Upper lobe of left lung (tissue), 6 donors: ENCODE results near the gene MUC2. TPM values are rescaled to one million over a fixed set of nuclear protein-coding genes. Genes with fewer than 3 reads are reported as not detected.
A peak's percentile ranks its signal among the peaks of the same experiment; 100 is the strongest.

Experiments used
- ATAC-seq, 2 donors: fragments of 200-7000 bp; cut with Tn5 transposase; one replicate each; pipeline ENCODE4 v1.9.1; 2022; ENCODE audit warnings: mild to moderate bottlenecking in 2 of 2, moderate library complexity in 2 of 2; ENCODE audit not compliant: low FRiP score in 2 of 2
- DNase-seq, 2 donors: peaks; one replicate each; pipeline ENCODE4 v3.0.0-alpha.2; 2019 to 2020
- H3K27ac ChIP-seq, 4 donors: fragments of 200-600 bp; sonication (generic); one replicate each; pipeline ENCODE4 v1.5.1; 2016 to 2019
- H3K27me3 ChIP-seq, 4 donors: fragments of 200-600 bp; sonication (generic); one replicate each; pipeline ENCODE4 v1.5.1; 2017 to 2019
- H3K36me3 ChIP-seq, 4 donors: fragments of 200-600 bp; sonication (generic); one replicate each; pipeline ENCODE4 v1.5.1; 2016 to 2019
- H3K4me1 ChIP-seq, 4 donors: fragments of 200-600 bp; sonication (generic); one replicate each; pipeline ENCODE4 v1.5.1; 2018 to 2019
- H3K4me3 ChIP-seq, 4 donors: fragments of 200-600 bp; sonication (generic); one replicate each; pipeline ENCODE4 v1.5.1; 2017 to 2019; ENCODE audit warnings: mild to moderate bottlenecking in 2 of 4, moderate library complexity in 1 of 4
- H3K9me3 ChIP-seq, 4 donors: fragments of 200-600 bp; sonication (generic); one replicate each; pipeline ENCODE4 v1.5.1; 2018 to 2019
- CTCF ChIP-seq, 6 experiments: fragments of 450-650 bp in 4 of 6; fragments of 200-600 bp in 2 of 6; sonication (generic) in 2 of 6; IDR thresholded peaks; one replicate each; pipeline ENCODE4 v1.5.1; 2016 to 2019; ENCODE audit warnings: antibody characterized with exemption in 6 of 6
- EP300 ChIP-seq, 4 donors: sonication (generic); formaldehyde crosslinking; IDR thresholded peaks; one replicate each; pipeline ENCODE4 v1.5.1; 2017; ENCODE audit warnings: antibody characterized with exemption in 4 of 4, control low read depth in 2 of 4
- POLR2A ChIP-seq, 4 donors: fragments of 450-650 bp; IDR thresholded peaks; one replicate each; pipeline ENCODE4 v1.5.1; 2016 to 2017; ENCODE audit warnings: antibody characterized with exemption in 4 of 4, mild to moderate bottlenecking in 2 of 4
- POLR2AphosphoS5 ChIP-seq, 2 donors: sonication (generic); formaldehyde crosslinking; IDR thresholded peaks; one replicate each; pipeline ENCODE4 v1.5.1; 2017; ENCODE audit warnings: antibody characterized with exemption in 2 of 2
- WGBS, 2 donors: methylation state at CpG; one replicate each; pipeline ENCODE4 v1.1.5; 2017 to 2018; 5-methylcytosine and 5-hydroxymethylcytosine counted together
- total RNA-seq, 6 donors: library from RNA; depleted of rRNA in 4 of 6; stranded (reverse); fragments of >200 nt in 4 of 6; gene quantifications; one replicate each; pipeline versions ENCODE4 v1.1.0 to v1.2.1, GENCODE V29; 2016 to 2021
- donor health status: DM: no; HTN: no; CAD: no; lungs with moderate emphysema.
- donor health status: DM: no; HTN: yes; CAD: no; lungs with severe emphysema.

MUC2 gene
- total RNA-seq, 6 donors from 2014 or later = 0.11 to 0.84 TPM; not detected in 4

DNA sequence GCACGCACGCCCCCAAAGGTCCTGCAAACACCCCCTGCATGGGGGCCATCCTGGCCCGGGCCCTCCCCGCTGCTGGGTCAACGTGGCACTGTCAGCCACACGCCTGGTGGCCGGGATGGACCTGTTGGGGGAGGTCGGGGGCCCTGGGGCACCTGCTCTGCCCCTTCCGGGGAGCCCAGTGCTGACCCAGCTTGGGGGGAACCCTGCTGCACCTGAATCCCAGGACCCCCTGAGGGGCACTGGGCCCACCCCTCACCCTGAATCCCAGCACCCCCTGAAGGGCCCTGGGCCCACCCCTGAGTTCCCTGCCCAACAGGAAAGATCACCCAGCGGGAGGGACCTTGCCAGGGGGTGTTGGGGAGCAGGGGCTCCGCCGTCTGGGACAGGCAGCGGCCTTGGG is 37.7 kb upstream of the MUC2 start:
- TF ChIP-seq POLR2AphosphoS5 (IDR thresholded peaks at IDR 0.05) (no peak), EP300 (IDR thresholded peaks at IDR 0.05) (no peak), CTCF (IDR thresholded peaks at IDR 0.05) (no peak), POLR2A (IDR thresholded peaks at IDR 0.05) (no peak)
- H3K4me3 ChIP-seq = no peak overlapping the region
- H3K36me3 ChIP-seq = no peaks in the 10 kb centered on the region
- no peak for ATAC-seq
- peaks cover 0 to 4% (median 0%) of the 10 kb centered on the region in 4 donors for H3K27me3 ChIP-seq
- H3K9me3 ChIP-seq = no peaks in the 10 kb centered on the region
- no peak for DNase-seq
- no peak overlapping the region for H3K27ac ChIP-seq
- peaks cover 0 to 8% (median under 1%) of the 10 kb centered on the region in 4 donors for H3K4me1 ChIP-seq
- 55% methylated on average over 12 of the region's 13 CpGs; no CpG with 5 or more reads in 1 of the 2 donors for WGBS, 2 donors

- no peak for ATAC-seq
- Histone ChIP-seq H3K27ac (no peak overlapping the region), H3K4me1 (peaks cover 0 to 8% (median 2%) of the 10 kb centered on the region in 4 donors), H3K27me3 (peaks cover 0 to 4% (median 0%) of the 10 kb centered on the region in 4 donors), H3K4me3 (no peak overlapping the region), H3K36me3 (no peaks in the 10 kb centered on the region), H3K9me3 (no peaks in the 10 kb centered on the region)
- TF ChIP-seq EP300 (IDR thresholded peaks at IDR 0.05) (no peak), POLR2AphosphoS5 (IDR thresholded peaks at IDR 0.05) (no peak)
- DNase-seq = peak in 1 of 2 donors; percentile 80
- WGBS, 2 donors = 77 to 85% methylated on average over 19 of the region's 26 CpGs
Measured at GRCh38 chr11:1037506-1038055, 37.1 kb upstream of the MUC2 start.

GRCh38 chr11:1038361-1038760 is 36.3 kb upstream of the MUC2 start:
- H3K27me3 ChIP-seq = peaks cover 0 to 4% (median 0%) of the 10 kb centered on the region in 4 donors
- H3K27ac ChIP-seq = no peak overlapping the region
- no peak for ATAC-seq
- peak in 1 of 2 donors; percentile 60 for DNase-seq
- no peaks in the 10 kb centered on the region for H3K9me3 ChIP-seq
- 71 to 77% methylated on average over 3 to 10 of the region's 10 CpGs for WGBS, 2 donors
- H3K36me3 ChIP-seq = no peaks in the 10 kb centered on the region
- TF ChIP-seq POLR2A (IDR thresholded peaks at IDR 0.05) (no peak), CTCF (IDR thresholded peaks at IDR 0.05) (no peak), POLR2AphosphoS5 (IDR thresholded peaks at IDR 0.05) (no peak), EP300 (IDR thresholded peaks at IDR 0.05) (no peak)
- H3K4me3 ChIP-seq = no peak overlapping the region
- H3K4me1 ChIP-seq = peaks cover 0 to 8% (median 2%) of the 10 kb centered on the region in 4 donors

GRCh38 chr11:1038921-1039320 is 35.8 kb upstream of the MUC2 start:
- peaks cover 0 to 4% (median 0%) of the 10 kb centered on the region in 4 donors for H3K27me3 ChIP-seq
- TF ChIP-seq POLR2AphosphoS5 (IDR thresholded peaks at IDR 0.05) = no peak
- no peak for TF ChIP-seq POLR2A (IDR thresholded peaks at IDR 0.05)
- no peak for TF ChIP-seq EP300 (IDR thresholded peaks at IDR 0.05)
- no peak for TF ChIP-seq CTCF (IDR thresholded peaks at IDR 0.05)
- no peaks in the 10 kb centered on the region for H3K36me3 ChIP-seq
- ATAC-seq = no peak
- no peak overlapping the region for H3K4me3 ChIP-seq
- WGBS, 2 donors = 93 to 94% methylated on average over 12 of the region's 12 CpGs
- H3K9me3 ChIP-seq = no peaks in the 10 kb centered on the region
- H3K4me1 ChIP-seq = peaks cover 0 to 8% (median 2%) of the 10 kb centered on the region in 4 donors
- peak overlapping the region in 1 of 4 donors; percentile 75 for H3K27ac ChIP-seq
- DNase-seq = peak in 1 of 2 donors; percentile 56

DNA sequence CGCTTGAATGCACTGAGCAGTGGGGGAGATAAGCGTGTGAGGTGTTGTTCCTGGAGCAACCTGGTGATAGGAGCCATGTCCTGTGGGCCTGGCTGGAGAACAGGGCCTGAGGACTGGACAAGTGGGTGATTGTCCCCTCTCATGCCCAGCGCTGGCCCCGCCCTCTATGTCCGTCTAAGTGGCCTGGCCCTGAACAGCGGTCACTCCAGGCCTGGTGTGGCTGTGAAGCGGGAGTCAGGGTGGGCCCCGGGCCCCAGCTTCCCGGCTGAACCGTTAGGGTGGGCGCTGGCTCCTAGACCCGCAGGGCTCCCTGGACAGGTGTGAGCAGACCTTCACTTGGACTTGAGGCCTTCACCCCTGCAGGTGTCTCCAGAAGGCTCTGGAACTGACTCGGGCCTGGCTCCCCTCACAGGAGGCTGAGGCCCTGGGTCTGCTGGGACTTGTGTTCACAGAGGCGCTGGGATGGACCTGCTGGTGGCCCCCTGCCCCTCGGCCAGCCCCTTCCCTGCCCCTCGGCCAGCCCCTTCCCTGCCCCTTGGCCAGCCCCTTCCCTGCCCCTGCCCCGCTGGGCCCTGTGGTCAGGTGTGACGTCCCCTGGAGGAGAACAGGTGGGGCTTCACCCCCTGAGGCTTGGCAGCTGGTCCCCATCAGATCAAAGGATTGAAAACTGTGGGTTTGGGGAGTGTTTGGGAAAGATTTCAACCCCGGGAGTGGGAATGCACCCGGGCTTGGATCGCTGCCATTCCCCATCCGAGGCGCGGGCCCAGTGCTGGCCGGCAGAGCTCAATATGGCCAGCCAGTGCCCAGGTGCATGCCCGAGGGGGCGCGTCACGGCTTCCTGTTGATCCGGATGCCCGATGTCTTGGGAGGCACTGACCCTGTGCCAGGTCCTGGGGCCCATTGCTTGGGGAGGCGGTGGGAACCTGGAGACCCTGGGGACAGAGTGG is 34.9 kb upstream of the MUC2 start:
- DNase-seq (peak in 1 of 2 donors; percentile 83), ATAC-seq (peak in 1 of 2 donors; percentile 23)
- Histone ChIP-seq H3K4me1 (peaks cover 0 to 8% (median 2%) of the 10 kb centered on the region in 4 donors), H3K36me3 (no peaks in the 10 kb centered on the region), H3K27ac (peak overlapping the region in 1 of 4 donors; percentile 75), H3K4me3 (no peak overlapping the region), H3K9me3 (no peaks in the 10 kb centered on the region), H3K27me3 (peaks cover 0 to 4% (median 0%) of the 10 kb centered on the region in 4 donors)
- TF ChIP-seq POLR2AphosphoS5 (IDR thresholded peaks at IDR 0.05) = no peak
- TF ChIP-seq CTCF (IDR thresholded peaks at IDR 0.05) = no peak
- peak in 1 of 4 donors; percentile 5 for TF ChIP-seq POLR2A (IDR thresholded peaks at IDR 0.05)
- TF ChIP-seq EP300 (IDR thresholded peaks at IDR 0.05) = no peak
- 69 to 78% methylated on average over 8 to 23 of the region's 32 CpGs for WGBS, 2 donors
